ENCODE results near the gene QSOX2. TPM values are rescaled to one million over a fixed set of nuclear protein-coding genes. Genes with fewer than 3 reads are reported as not detected.

Gene QSOX2
- total RNA-seq, 4 donors from 2014 or later, result 5.6 to 18.5 (median 6.6) TPM

GRCh38 chr9:136291306-136292025, 45.9 kb upstream of the QSOX2 start:
- TF ChIP-seq CTCF (IDR thresholded peaks at IDR 0.05), result no peak
- no peak for ATAC-seq (ENCODE audit: low FRiP score)

GRCh38 chr9:136290508-136291000, 44.9 kb upstream of the QSOX2 start:
- no peak for DNase-seq (ENCODE audit: low spot score)
- no peak for ATAC-seq (ENCODE audit: low FRiP score)
- no peak for TF ChIP-seq CTCF (IDR thresholded peaks at IDR 0.05)

More at GRCh38 chr9:136291306-136292025, 45.9 kb upstream of the QSOX2 start:
- DNase-seq (ENCODE audit: low spot score), result no peak

- TF ChIP-seq CTCF (IDR thresholded peaks at IDR 0.05), result no peak
- DNase-seq (ENCODE audit: low spot score) (no peak), ATAC-seq (ENCODE audit: low FRiP score) (no peak)
Observed at GRCh38 chr9:136289651-136290507, 44.3 kb upstream of the QSOX2 start.

- TF ChIP-seq CTCF (IDR thresholded peaks at IDR 0.05), result no peak
- no peak for ATAC-seq (ENCODE audit: low FRiP score)
Observed at GRCh38 chr9:136287960-136288753, 42.5 kb upstream of the QSOX2 start.

GRCh38 chr9:136286987-136287379, 41.4 kb upstream of the QSOX2 start:
- no peak for TF ChIP-seq CTCF (IDR thresholded peaks at IDR 0.05)
- ATAC-seq (ENCODE audit: low FRiP score), result no peak
- no peak for DNase-seq (ENCODE audit: low spot score)

More at GRCh38 chr9:136287960-136288753, 42.5 kb upstream of the QSOX2 start:
- no peak for DNase-seq (ENCODE audit: low spot score)

- ATAC-seq (ENCODE audit: low FRiP score) (no peak), DNase-seq (ENCODE audit: low spot score) (no peak)
- TF ChIP-seq CTCF (IDR thresholded peaks at IDR 0.05), result no peak
Observed at GRCh38 chr9:136286359-136286986, 40.9 kb upstream of the QSOX2 start.
